Activated T-cell treated with anti-CD3 and anti-CD28 coated beads for 24 hours (primary cell): Measurements from ENCODE around the gene HDAC11.
"Not testable (repeated sequence)": the region's sequence is repeated elsewhere in the genome, so short reads cannot be mapped to it uniquely, and the experiment has no call there.

Experiments
- DNase-seq: peaks from one replicate; pipeline ENCODE4 v3.0.0-alpha.2; 2020; ENCODE audit warnings: low read depth

HDAC11 gene

DNA sequence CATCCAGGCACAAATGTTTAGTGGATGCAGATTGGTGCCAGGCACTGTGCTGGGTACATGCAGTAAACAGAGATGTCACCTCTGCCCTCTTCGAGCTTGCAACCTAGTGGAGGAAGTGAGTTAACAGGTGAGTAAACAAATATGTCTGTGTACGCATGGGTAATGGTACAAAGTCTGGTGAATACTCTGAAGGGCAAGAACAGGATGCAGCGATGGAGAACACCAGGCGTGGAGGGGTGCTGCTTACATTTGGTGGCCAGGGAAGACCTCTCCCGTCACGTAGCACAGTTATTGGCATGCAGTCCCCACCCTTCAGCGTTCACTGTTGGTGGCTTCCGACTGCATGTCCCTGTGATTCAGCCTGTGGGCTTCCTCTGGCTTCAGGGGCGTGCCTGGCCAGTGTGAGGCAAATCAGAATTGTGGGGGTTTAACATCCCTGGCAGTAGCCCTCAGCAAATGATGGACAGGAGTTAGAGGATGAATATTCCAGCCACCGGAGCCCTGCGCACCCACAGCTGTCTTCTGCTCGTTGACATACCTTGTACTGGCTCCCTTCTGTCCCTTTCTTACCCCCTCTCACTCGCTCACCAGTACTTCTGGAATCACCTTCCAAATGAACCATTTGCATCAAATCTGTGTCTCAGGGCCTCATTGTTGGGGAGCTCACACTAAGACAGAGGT lies 9.1 kb upstream of the HDAC11 start:
- DNase-seq = no peak

DNA sequence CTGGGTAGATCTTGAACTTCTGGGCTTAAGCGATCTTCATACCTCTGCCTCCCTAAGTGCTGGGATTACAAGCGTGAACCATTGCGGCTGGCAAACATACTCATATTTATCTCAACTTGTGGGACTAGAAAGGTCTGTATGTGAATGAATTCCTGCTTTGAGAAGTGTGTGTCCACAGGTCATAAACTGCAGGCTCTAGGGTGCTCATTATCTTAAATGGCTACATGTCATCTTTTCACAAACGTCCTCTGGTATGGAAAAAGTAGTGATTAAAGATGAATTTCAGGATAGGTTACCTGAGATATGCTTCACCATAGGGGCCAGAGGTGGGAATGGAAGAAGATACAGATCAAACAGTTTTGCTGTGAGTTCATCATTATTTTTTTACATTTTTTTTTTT lies 7.8 kb upstream of the HDAC11 start:
- no peak for DNase-seq

GRCh38 chr3:13473020-13473419 lies 7.1 kb upstream of the HDAC11 start:
- DNase-seq = no peak

DNA sequence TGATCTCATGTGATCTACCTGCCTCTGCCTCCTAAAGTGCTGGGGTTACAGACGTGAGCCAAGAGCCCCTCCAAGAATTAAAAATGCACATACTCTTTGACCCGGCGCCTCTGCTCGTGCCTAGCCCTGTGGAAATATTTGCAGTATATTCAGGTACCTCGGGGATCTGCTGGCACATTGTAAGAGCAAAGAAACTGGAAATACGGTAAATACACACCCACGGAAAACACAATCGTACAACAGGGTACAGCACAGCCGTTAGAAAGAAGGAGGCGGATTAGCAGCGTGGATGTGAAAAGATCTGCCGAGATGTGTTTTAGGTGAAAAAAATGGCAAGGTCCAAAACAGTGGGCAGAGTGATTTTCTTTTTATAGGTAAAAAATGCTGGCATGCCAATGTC lies 6.1 kb upstream of the HDAC11 start:
- no peak for DNase-seq

- DNase-seq = no peak
Observed at GRCh38 chr3:13474776-13475303, 5.3 kb upstream of the HDAC11 start.

GRCh38 chr3:13475871-13476590 lies 4.1 kb upstream of the HDAC11 start:
- no peak for DNase-seq

GRCh38 chr3:13477943-13478342 lies 2.2 kb upstream of the HDAC11 start:
- no peak for DNase-seq

DNA sequence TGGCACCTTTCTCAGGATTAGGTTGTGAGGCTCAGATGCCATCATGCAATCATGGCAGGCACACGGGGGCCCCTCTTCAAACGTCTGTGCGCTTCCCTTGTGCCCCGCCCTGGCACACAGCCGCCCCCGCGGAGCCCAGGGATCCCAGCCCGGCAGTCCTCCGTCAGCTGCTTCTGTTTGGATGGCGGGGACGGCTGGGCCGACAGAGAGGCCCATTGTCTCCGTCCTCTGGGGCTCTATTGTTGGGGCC lies 849 bp upstream of the HDAC11 start:
- peak; percentile 26 for DNase-seq

- DNase-seq = no peak
Observed at GRCh38 chr3:13480340-13481318, 523 bp downstream of the HDAC11 start.

DNA sequence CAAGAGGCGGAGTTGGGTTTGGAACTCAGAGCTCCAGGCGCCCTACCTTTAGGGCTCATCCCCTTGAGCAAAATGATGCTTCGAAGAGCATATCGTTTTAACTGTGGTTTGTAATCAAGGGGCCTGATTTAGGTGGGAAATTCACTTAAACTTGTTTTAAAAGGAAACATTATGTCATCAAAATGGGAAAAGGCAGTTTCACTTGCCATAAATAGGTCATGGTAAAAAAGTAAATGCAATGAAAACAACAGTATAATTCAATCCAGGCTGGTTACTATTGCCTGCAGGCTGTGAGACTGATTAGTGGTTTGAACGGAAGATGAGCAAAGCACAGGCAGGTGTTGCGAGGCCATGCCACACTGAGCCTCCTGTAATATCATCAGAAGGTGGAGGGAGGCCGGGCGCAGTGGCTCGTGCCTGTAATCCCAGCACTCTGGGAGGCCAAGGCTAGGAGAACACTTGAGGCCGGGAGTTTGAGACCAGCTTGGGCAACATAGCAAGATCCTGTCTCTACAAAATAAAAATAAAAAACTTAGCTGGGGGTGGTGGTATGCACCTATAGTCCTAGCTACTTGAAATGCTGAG lies 2.1 kb downstream of the HDAC11 start:
- DNase-seq = no peak

GRCh38 chr3:13483286-13483685 lies 3.2 kb downstream of the HDAC11 start:
- no peak for DNase-seq

- no peak for DNase-seq
Observed at GRCh38 chr3:13483988-13484695, 4.0 kb downstream of the HDAC11 start.

GRCh38 chr3:13484851-13485590 lies 4.9 kb downstream of the HDAC11 start:
- DNase-seq = no peak

- DNase-seq = not testable (repeated sequence)
Observed at GRCh38 chr3:13485630-13486562, 5.8 kb downstream of the HDAC11 start.

DNA sequence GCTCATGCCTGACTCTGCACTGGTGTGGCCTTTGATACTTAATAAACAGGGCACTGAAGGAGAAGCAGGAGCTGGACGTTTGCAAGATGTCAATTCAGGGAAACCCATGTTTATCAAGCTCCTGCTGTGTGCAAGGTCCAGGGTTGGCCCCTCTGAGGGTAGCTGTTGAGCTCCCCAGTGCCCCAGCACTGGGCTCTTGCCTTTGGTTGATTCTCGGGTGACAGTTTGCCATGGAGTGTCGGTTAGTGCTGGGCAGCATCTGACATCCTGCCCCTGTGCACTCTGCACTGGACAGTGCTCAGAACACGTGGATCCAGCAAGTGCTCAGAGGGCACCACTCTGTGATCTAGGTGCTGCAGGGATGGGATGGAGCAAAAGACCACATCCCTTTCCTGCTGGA lies 7.3 kb downstream of the HDAC11 start:
- no peak for DNase-seq

- DNase-seq = no peak
Observed at GRCh38 chr3:13491206-13491974, 11.3 kb downstream of the HDAC11 start.

GRCh38 chr3:13492048-13492447 lies 11.9 kb downstream of the HDAC11 start:
- DNase-seq = no peak

GRCh38 chr3:13492976-13493866 lies 13.1 kb downstream of the HDAC11 start:
- DNase-seq = no peak
